H1 (cell line): Measurements from ENCODE around the gene NXPH3. TPM values are rescaled to one million over a fixed set of nuclear protein-coding genes. Genes with fewer than 3 reads are reported as not detected.

Experiments
- CTCF ChIA-PET: fragments of 300-600 bp; sonication (Branson Sonifier 250); formaldehyde crosslinking; loops from one replicate; lab custom pipeline; 2021; ENCODE audit not compliant: partially characterized antibody; lab: Charles Lee
- POLR2A ChIA-PET: fragments of 300-600 bp; sonication (Branson Sonifier 250); formaldehyde crosslinking; loops from one replicate; lab custom pipeline; 2021; ENCODE audit warnings: inconsistent platforms; ENCODE audit not compliant: partially characterized antibody; lab: Charles Lee
- DNase-seq, 2 experiments: peaks; one replicate each; pipeline versions ENCODE4 v3.0.0 to v3.0.0-alpha.2; 2010 to 2022; ENCODE audit warnings: low spot score in 2 of 2, low read depth in 1 of 2, mixed read lengths in 1 of 2
- FAIRE-seq: peaks from 2 replicates; lab custom pipeline; 2011; peaks lifted over from hg19 to GRCh38; lab: Jason Lieb, UNC
- H2AFZ ChIP-seq: 2 replicates; pipeline ENCODE4 v1.8.1; 2012; ENCODE audit warnings: low read length, inconsistent platforms
- H2AK5ac ChIP-seq: 2 replicates; pipeline ENCODE4 v1.6.1; 2013; ENCODE audit warnings: low read depth, low read length
- H2BK120ac ChIP-seq: replicated peaks from 2 replicates; pipeline ENCODE3; 2013; ENCODE audit warnings: low read depth, low read length, inconsistent platforms
- H2BK12ac ChIP-seq: 2 replicates; pipeline ENCODE4 v1.6.1; 2013; ENCODE audit warnings: low read depth, low read length
- H2BK15ac ChIP-seq: 2 replicates; pipeline ENCODE4 v1.6.1; 2013; ENCODE audit warnings: low read length
- H2BK20ac ChIP-seq: 2 replicates; pipeline ENCODE4 v1.6.1; 2013; ENCODE audit warnings: low read length
- H2BK5ac ChIP-seq: 2 replicates; pipeline ENCODE4 v1.6.1; 2013; ENCODE audit warnings: low read depth, low read length
- H3K14ac ChIP-seq: 2 replicates; pipeline ENCODE4 v1.6.1; 2013; ENCODE audit warnings: inconsistent platforms; ENCODE audit not compliant: insufficient read length
- H3K18ac ChIP-seq: 2 replicates; pipeline ENCODE4 v1.6.1; 2013; ENCODE audit warnings: low read length; ENCODE audit errors: extremely low read depth
- H3K23ac ChIP-seq: 2 replicates; pipeline ENCODE4 v1.6.1; 2013; ENCODE audit warnings: inconsistent platforms; ENCODE audit not compliant: insufficient read length
- H3K23me2 ChIP-seq: 2 replicates; pipeline ENCODE4 v1.6.1; 2013; ENCODE audit warnings: low read depth, low read length
- H3K27ac ChIP-seq: 2 replicates; pipeline ENCODE4 v1.6.1; 2011; ENCODE audit warnings: low read depth, low read length, inconsistent platforms
- H3K27me3 ChIP-seq, 4 experiments: replicated peaks in 1 of 4; 1 replicate in 1 of 4; 2 replicates in 3 of 4; pipeline versions ENCODE4 v1.6.1 to v1.8.1; 2011 to 2013; ENCODE audit warnings: low read length in 3 of 4, mild to moderate bottlenecking in 3 of 4, inconsistent platforms in 2 of 4, mixed read lengths in 2 of 4, moderate library complexity in 1 of 4; ENCODE audit not compliant: control insufficient read depth in 3 of 4, insufficient read depth in 3 of 4; ENCODE audit errors: extremely low read depth in 1 of 4
- H3K36me3 ChIP-seq, 4 experiments: 2 replicates each; pipeline versions ENCODE4 v1.6.1 to v1.8.1; 2011 to 2013; ENCODE audit warnings: mild to moderate bottlenecking in 4 of 4, low read length in 3 of 4, moderate library complexity in 2 of 4, control low read depth in 1 of 4, inconsistent platforms in 1 of 4; ENCODE audit not compliant: insufficient read depth in 4 of 4, control insufficient read depth in 2 of 4
- H3K4ac ChIP-seq: replicated peaks from 2 replicates; pipeline ENCODE3; 2013; ENCODE audit warnings: low read length, low read depth, mixed read lengths, inconsistent platforms; ENCODE audit not compliant: insufficient read length
- H3K4me1 ChIP-seq, 4 experiments: replicated peaks in 1 of 4; 1 replicate in 1 of 4; 2 replicates in 3 of 4; pipeline versions ENCODE4 v1.6.1 to v1.8.1; 2011 to 2013; ENCODE audit warnings: low read length in 3 of 4, inconsistent platforms in 2 of 4, mixed read lengths in 1 of 4; ENCODE audit not compliant: insufficient read depth in 4 of 4, control insufficient read depth in 3 of 4
- H3K4me2 ChIP-seq, 2 experiments: 2 replicates each; pipeline versions ENCODE4 v1.6.1 to v1.8.1; 2011 to 2013; ENCODE audit warnings: low read depth in 2 of 2, low read length in 2 of 2, control low read depth in 1 of 2, inconsistent platforms in 1 of 2, mild to moderate bottlenecking in 1 of 2; ENCODE audit not compliant: insufficient read depth in 1 of 2
- H3K4me3 ChIP-seq, 4 experiments: fragments of 200-600, 300-600 bp in 1 of 4; sonication (generic), shearing (Covaris generic), sonication (Bioruptor Twin) in 1 of 4; 2 replicates each; pipeline versions ENCODE4 v1.5.1 to v1.8.1; 2011 to 2016; ENCODE audit warnings: low read length in 4 of 4, low read depth in 3 of 4, control low read depth in 2 of 4, inconsistent platforms in 2 of 4, mild to moderate bottlenecking in 2 of 4, mixed read lengths in 1 of 4, moderate library complexity in 1 of 4; ENCODE audit not compliant: insufficient read depth in 2 of 4; ENCODE audit errors: extremely low read depth in 1 of 4
- H3K56ac ChIP-seq: replicated peaks from 2 replicates; pipeline ENCODE3; 2013; ENCODE audit warnings: low read depth, mild to moderate bottlenecking, mixed read lengths, low read length, inconsistent platforms; ENCODE audit not compliant: insufficient read length
- H3K79me1 ChIP-seq: 2 replicates; pipeline ENCODE4 v1.6.1; 2013; ENCODE audit warnings: low read depth, low read length, control low read depth
- H3K79me2 ChIP-seq, 2 experiments: 2 replicates each; pipeline versions ENCODE4 v1.6.1 to v1.8.1; 2012 to 2013; ENCODE audit warnings: low read length in 2 of 2, mild to moderate bottlenecking in 2 of 2, inconsistent platforms in 1 of 2; ENCODE audit not compliant: insufficient read depth in 2 of 2, control insufficient read depth in 1 of 2
- H3K9ac ChIP-seq, 4 experiments: replicated peaks in 1 of 4; 1 replicate in 1 of 4; 2 replicates in 3 of 4; pipeline versions ENCODE4 v1.6.1 to v1.8.1; 2011 to 2013; ENCODE audit warnings: low read depth in 3 of 4, low read length in 3 of 4, control low read depth in 2 of 4, mild to moderate bottlenecking in 2 of 4, moderate library complexity in 2 of 4, inconsistent platforms in 1 of 4; ENCODE audit errors: extremely low read depth in 1 of 4
- H3K9me3 ChIP-seq, 2 experiments: 2 replicates each; pipeline versions ENCODE4 v1.6.1 to v1.8.1; 2012 to 2013; ENCODE audit warnings: mild to moderate bottlenecking in 2 of 2, moderate library complexity in 2 of 2, control low read depth in 1 of 2, inconsistent platforms in 1 of 2, low read depth in 1 of 2, low read length in 1 of 2, mixed read lengths in 1 of 2; ENCODE audit not compliant: insufficient read depth in 2 of 2
- H4K20me1 ChIP-seq, 2 experiments: replicated peaks in 1 of 2; 2 replicates each; pipeline versions ENCODE3 to v1.8.1; 2011 to 2013; ENCODE audit warnings: inconsistent platforms in 2 of 2, low read length in 2 of 2, mild to moderate bottlenecking in 1 of 2; ENCODE audit not compliant: insufficient read depth in 2 of 2, control insufficient read depth in 1 of 2
- H4K5ac ChIP-seq: 2 replicates; pipeline ENCODE4 v1.6.1; 2013; ENCODE audit warnings: low read length, low read depth, mixed read lengths, inconsistent platforms; ENCODE audit not compliant: insufficient read length
- H4K8ac ChIP-seq: 2 replicates; pipeline ENCODE4 v1.8.0; 2013; ENCODE audit warnings: mild to moderate bottlenecking, moderate library complexity, low read length, inconsistent platforms; ENCODE audit not compliant: insufficient read depth; ENCODE audit errors: extremely low read depth
- H4K91ac ChIP-seq: replicated peaks from 2 replicates; pipeline ENCODE3; 2013; ENCODE audit warnings: low read length, mixed read lengths, inconsistent platforms; ENCODE audit not compliant: insufficient read length
- ASH2L ChIP-seq: fragments of 200-600, 300-600 bp; sonication (generic); IDR thresholded peaks from one replicate; pipeline ENCODE4 v1.7.1; 2017; ENCODE audit warnings: low read length
- MAFK ChIP-seq: IDR thresholded peaks from 2 replicates; pipeline ENCODE4 v1.6.1; 2012; ENCODE audit warnings: low read depth, mild to moderate bottlenecking, improper control_type of control experiment, low read length
- SIRT6 ChIP-seq: IDR thresholded peaks from one replicate; pipeline ENCODE4 v1.7.1; 2012; ENCODE audit warnings: low read length, inconsistent platforms
- SP1 ChIP-seq: IDR thresholded peaks from 2 replicates; pipeline ENCODE4 v1.6.1; 2011; ENCODE audit warnings: low read depth, low read length
- USF2 ChIP-seq: IDR thresholded peaks from 2 replicates; pipeline ENCODE4 v1.6.1; 2011; ENCODE audit warnings: low read length, improper control_type of control experiment
- WGBS, 2 experiments: shearing (Covaris generic) in 1 of 2; methylation state at CpG; one replicate each; pipeline versions ENCODE4 v1.1.6 to v1.1.7; 2013 to 2015; ENCODE audit warnings: low lambda C conversion rate in 2 of 2, mixed read lengths in 2 of 2, inconsistent platforms in 1 of 2, low coverage in 1 of 2, missing lambda C conversion rate in 1 of 2; ENCODE audit not compliant: insufficient replicate concordance in 2 of 2, insufficient coverage in 1 of 2, insufficient read length in 1 of 2; ENCODE audit errors: extremely low coverage in 1 of 2, missing lambda C conversion rate in 1 of 2; 5-methylcytosine and 5-hydroxymethylcytosine counted together
- polyA plus RNA-seq, 7 experiments: library from polyadenylated mRNA; depleted of rRNA in 3 of 7; stranded (reverse) in 5 of 7; unstranded in 2 of 7; fragments of >200 nt in 5 of 7; fragments of 200-250 nt in 2 of 7; gene quantifications; 1 replicate in 5 of 7; 2 replicates in 1 of 7; 4 replicates in 1 of 7; pipeline versions ENCODE4 v1.2.1 to v1.2.3, GENCODE V29; 2011 to 2013; ENCODE audit warnings: missing spikeins in 2 of 7, mixed read lengths in 2 of 7
- total RNA-seq: library from RNA; stranded (reverse); fragmentation: NEBNext Ultra II Directional; extraction: Animal tissue kit (Norgen Biotek cat#: 25700); gene quantifications from 2 replicates; pipeline ENCODE4 v1.2.1, GENCODE V29; 2021

The NXPH3 gene
- total and polyA plus RNA-seq, 2 of the 8 experiments (the other 6 are each of a cell fraction or from before 2014, with no cell fraction given) = 2.5 to 3.7 TPM

- H3K56ac ChIP-seq = no peak overlapping the region
- no peak overlapping the region for H3K4me2 ChIP-seq
- WGBS, 2 experiments = 92% methylated on average over 12 of the region's 12 CpGs; no CpG with 5 or more reads in 1 of the 2 experiments
- H3K79me2 ChIP-seq = no peaks in the 10 kb centered on the region
- ChIA-PET POLR2A (interaction anchor here (1.4 to 1.5 kb wide), 2 partner anchors 15 to 125 kb away, joined by 4 read pairs; partner anchors contain the start of gene SLC35B1), CTCF (interaction anchor here (0.6 to 4.9 kb wide), 6 partner anchors 11 to 125 kb away, joined by 3 to 27 read pairs (median 4); partner anchors contain the start of gene SLC35B1)
- no peak overlapping the region for H2AK5ac ChIP-seq
- DNase-seq (no peak), FAIRE-seq (no peak)
- H3K27me3 ChIP-seq = peaks cover 4 to 11% (median 6%) of the 10 kb centered on the region in 4 experiments; a peak in 5 of 7 replicates
- H3K18ac ChIP-seq = no peak overlapping the region
- no peak overlapping the region for H3K23ac ChIP-seq
- H3K14ac ChIP-seq = no peak overlapping the region
- no peak overlapping the region for H3K9ac ChIP-seq
- H3K23me2 ChIP-seq = 0 out of 2 replicates have a peak, but pooled peaks cover 2% of the 10 kb centered on the region
- H2AFZ ChIP-seq = no peak overlapping the region
- H4K20me1 ChIP-seq = peaks cover 0 to 4% of the 10 kb centered on the region in 2 experiments
- H4K8ac ChIP-seq = peak overlapping the region; percentile 43; the same call in 1 of the 2 replicates
- no peak overlapping the region for H2BK15ac ChIP-seq
- no peaks in the 10 kb centered on the region for H3K79me1 ChIP-seq
- no peak overlapping the region for H2BK120ac ChIP-seq
- no peak overlapping the region for H2BK5ac ChIP-seq
- no peak overlapping the region for H2BK12ac ChIP-seq
- peaks cover 0 to 10% (median 4%) of the 10 kb centered on the region in 4 experiments; a peak in 6 of 7 replicates for H3K4me1 ChIP-seq
- H3K9me3 ChIP-seq = no peaks in the 10 kb centered on the region
- H3K4ac ChIP-seq = no peak overlapping the region
- H4K91ac ChIP-seq = no peak overlapping the region
- H3K27ac ChIP-seq = no peak overlapping the region
- no peak overlapping the region for H2BK20ac ChIP-seq
- no peak overlapping the region for H4K5ac ChIP-seq
- H3K4me3 ChIP-seq = no peak overlapping the region
- H3K36me3 ChIP-seq = no peaks in the 10 kb centered on the region
- TF ChIP-seq USF2 = no peak
- TF ChIP-seq ASH2L = no peak
- TF ChIP-seq SIRT6 = no peak
- TF ChIP-seq MAFK = no peak
- TF ChIP-seq SP1 = no peak
Observed at GRCh38 chr17:49582055-49582722, 6.5 kb downstream of the NXPH3 start.
